Esophagus squamous epithelium (tissue), 5 donors: Measurements from ENCODE around the gene FNDC8. TPM values are rescaled to one million over a fixed set of nuclear protein-coding genes. Genes with fewer than 3 reads are reported as not detected.

Experiments used
- DNase-seq: peaks from one replicate; lab custom pipeline; 2025; lab: John Stamatoyannopoulos, UW
- H3K27ac ChIP-seq, 4 donors: fragments of 200-600 bp; sonication (generic); one replicate each; pipeline ENCODE4 v1.5.1; 2016 to 2019; ENCODE audit warnings: mild to moderate bottlenecking in 1 of 4
- H3K27me3 ChIP-seq, 4 donors: fragments of 200-600 bp; sonication (generic); 1 replicate in 3 of 4; 2 replicates in 1 of 4; pipeline versions ENCODE4 v1.5.1 to v1.6.0; 2017 to 2021; ENCODE audit warnings: antibody characterized with exemption in 1 of 4
- H3K36me3 ChIP-seq, 3 donors: fragments of 200-600 bp; sonication (generic); one replicate each; pipeline ENCODE4 v1.5.1; 2016 to 2019
- H3K4me1 ChIP-seq, 3 donors: fragments of 200-600 bp; sonication (generic); one replicate each; pipeline ENCODE4 v1.5.1; 2017 to 2019
- H3K4me3 ChIP-seq, 4 donors: fragments of 200-600 bp; sonication (generic); 1 replicate in 3 of 4; 2 replicates in 1 of 4; pipeline ENCODE4 v1.5.1; 2016 to 2019; ENCODE audit warnings: mild to moderate bottlenecking in 2 of 4, moderate library complexity in 1 of 4
- H3K9me3 ChIP-seq, 3 donors: fragments of 200-600 bp; sonication (generic); one replicate each; pipeline ENCODE4 v1.5.1; 2016 to 2019
- CTCF ChIP-seq, 6 experiments: fragments of 450-650 bp in 4 of 6; fragments of 200-600 bp in 2 of 6; sonication (generic) in 2 of 6; IDR thresholded peaks; one replicate each; pipeline ENCODE4 v1.5.1; 2016 to 2019; ENCODE audit warnings: antibody characterized with exemption in 6 of 6, mild to moderate bottlenecking in 4 of 6, moderate library complexity in 4 of 6
- POLR2A ChIP-seq, 4 donors: fragments of 450-650 bp; IDR thresholded peaks; one replicate each; pipeline ENCODE4 v1.6.1; 2017; ENCODE audit warnings: antibody characterized with exemption in 4 of 4, mild to moderate bottlenecking in 4 of 4, moderate library complexity in 3 of 4
- WGBS, 2 donors: methylation state at CpG; one replicate each; pipeline ENCODE4 v1.1.5; 2018; 5-methylcytosine and 5-hydroxymethylcytosine counted together
- intact Hi-C: fragments of 100-400 bp; cut with DNase I; formaldehyde crosslinking; loops from one replicate; pipeline ENCODE4 v1.15.0; 2022
- total RNA-seq, 4 donors: library from RNA; depleted of rRNA; stranded (reverse); fragments of >200 nt; gene quantifications; one replicate each; pipeline ENCODE4 v1.1.0, GENCODE V29; 2016
- donor health status: DM: yes; HTN: yes; CAD: no.

FNDC8 gene
- total RNA-seq, 4 donors from 2014 or later = not detected

- H3K4me3 ChIP-seq = no peak overlapping the region
- H3K9me3 ChIP-seq = no peaks in the 10 kb centered on the region
- no peaks in the 10 kb centered on the region for H3K27me3 ChIP-seq
- WGBS, 2 donors = 82 to 87% methylated on average over 1 of the region's 1 CpG
- no peaks in the 10 kb centered on the region for H3K36me3 ChIP-seq
- intact Hi-C loops = no loop called here
- TF ChIP-seq POLR2A (IDR thresholded peaks at IDR 0.05) = no peak
- no peak for TF ChIP-seq CTCF (IDR thresholded peaks at IDR 0.05)
- H3K4me1 ChIP-seq = peaks cover 0 to 59% (median under 1%) of the 10 kb centered on the region in 3 donors
- H3K27ac ChIP-seq = no peak overlapping the region
- no peak for DNase-seq
Measured at GRCh38 chr17:35076874-35077273, 44.5 kb upstream of the FNDC8 start.

GRCh38 chr17:35079547-35080423 lies 41.6 kb upstream of the FNDC8 start:
- no peaks in the 10 kb centered on the region for H3K27me3 ChIP-seq
- peak overlapping the region; percentile 2 to 97 (median 54) for H3K27ac ChIP-seq
- H3K4me1 ChIP-seq = peaks cover 3 to 79% (median 16%) of the 10 kb centered on the region in 3 donors
- TF ChIP-seq CTCF (IDR thresholded peaks at IDR 0.05) (no peak), POLR2A (IDR thresholded peaks at IDR 0.05) (no peak)
- no peaks in the 10 kb centered on the region for H3K36me3 ChIP-seq
- no peak for DNase-seq
- no peak overlapping the region for H3K4me3 ChIP-seq
- H3K9me3 ChIP-seq = no peaks in the 10 kb centered on the region
- intact Hi-C loops = no loop called here
- WGBS, 2 donors = 94 to 100% methylated on average over 1 of the region's 1 CpG

GRCh38 chr17:35080536-35080935 lies 40.9 kb upstream of the FNDC8 start:
- no peaks in the 10 kb centered on the region for H3K27me3 ChIP-seq
- DNase-seq = no peak
- H3K4me3 ChIP-seq = no peak overlapping the region
- 45 to 48% methylated on average over 1 of the region's 1 CpG for WGBS, 2 donors
- H3K27ac ChIP-seq = peak overlapping the region in 2 of 4 donors; percentile 64 to 97
- no peak for TF ChIP-seq POLR2A (IDR thresholded peaks at IDR 0.05)
- TF ChIP-seq CTCF (IDR thresholded peaks at IDR 0.05) = no peak
- peaks cover 8 to 79% (median 17%) of the 10 kb centered on the region in 3 donors for H3K4me1 ChIP-seq
- H3K9me3 ChIP-seq = no peaks in the 10 kb centered on the region
- no peaks in the 10 kb centered on the region for H3K36me3 ChIP-seq
- intact Hi-C loops = no loop called here

- Histone ChIP-seq H3K4me1 (peaks cover 8 to 87% (median 22%) of the 10 kb centered on the region in 3 donors), H3K4me3 (no peak overlapping the region), H3K36me3 (no peaks in the 10 kb centered on the region), H3K27me3 (no peaks in the 10 kb centered on the region), H3K27ac (peak overlapping the region in 3 of 4 donors; percentile 40 to 97 (median 97)), H3K9me3 (no peaks in the 10 kb centered on the region)
- WGBS, 2 donors = 81 to 100% methylated on average over 1 of the region's 1 CpG
- no peak for DNase-seq
- TF ChIP-seq POLR2A (IDR thresholded peaks at IDR 0.05) (no peak), CTCF (IDR thresholded peaks at IDR 0.05) (no peak)
- intact Hi-C loops = no loop called here
Measured at GRCh38 chr17:35081638-35082037, 39.8 kb upstream of the FNDC8 start.

- Histone ChIP-seq H3K27me3 (no peaks in the 10 kb centered on the region), H3K36me3 (no peaks in the 10 kb centered on the region), H3K27ac (peak overlapping the region; percentile 1 to 97 (median 68)), H3K4me1 (peaks cover 13 to 93% (median 22%) of the 10 kb centered on the region in 3 donors), H3K4me3 (no peak overlapping the region), H3K9me3 (no peaks in the 10 kb centered on the region)
- WGBS, 2 donors = 22 to 27% methylated on average over 3 of the region's 3 CpGs
- TF ChIP-seq CTCF (IDR thresholded peaks at IDR 0.05) = no peak
- no peak for TF ChIP-seq POLR2A (IDR thresholded peaks at IDR 0.05)
- DNase-seq = no peak
- intact Hi-C loops = no loop called here
Measured at GRCh38 chr17:35082073-35082657, 39.2 kb upstream of the FNDC8 start.
